Iris pigment epithelial cell (primary cell): Measurements from ENCODE around the gene SWT1.
A peak's percentile ranks its signal among the peaks of the same experiment; 100 is the strongest.
"Not testable (repeated sequence)": the region's sequence is repeated elsewhere in the genome, so short reads cannot be mapped to it uniquely, and the experiment has no call there.

Experiments
- DNase-seq: peaks from one replicate; pipeline ENCODE4 v3.0.0-alpha.2; 2011; ENCODE audit warnings: low read depth

Gene SWT1

DNA sequence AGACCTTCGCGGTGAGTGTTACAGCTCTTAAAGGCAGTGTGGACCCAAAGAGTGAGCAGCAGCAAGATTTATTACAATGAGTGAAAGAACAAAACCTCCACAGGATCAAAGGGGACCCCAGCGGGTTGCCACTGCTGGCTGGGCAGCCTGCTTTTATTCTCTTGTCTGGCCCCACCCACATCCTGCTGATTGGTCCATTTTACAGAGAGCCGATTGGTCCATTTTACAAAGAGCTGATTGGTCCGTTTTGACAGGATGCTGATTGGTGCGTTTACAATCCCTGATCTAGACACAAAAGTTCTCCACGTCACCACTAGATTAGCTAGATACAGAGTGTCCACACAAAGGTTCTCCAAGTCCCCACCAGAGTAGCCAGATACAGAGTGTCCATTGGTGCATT is 164.1 kb downstream of the SWT1 start:
- not testable (repeated sequence) for DNase-seq

DNA sequence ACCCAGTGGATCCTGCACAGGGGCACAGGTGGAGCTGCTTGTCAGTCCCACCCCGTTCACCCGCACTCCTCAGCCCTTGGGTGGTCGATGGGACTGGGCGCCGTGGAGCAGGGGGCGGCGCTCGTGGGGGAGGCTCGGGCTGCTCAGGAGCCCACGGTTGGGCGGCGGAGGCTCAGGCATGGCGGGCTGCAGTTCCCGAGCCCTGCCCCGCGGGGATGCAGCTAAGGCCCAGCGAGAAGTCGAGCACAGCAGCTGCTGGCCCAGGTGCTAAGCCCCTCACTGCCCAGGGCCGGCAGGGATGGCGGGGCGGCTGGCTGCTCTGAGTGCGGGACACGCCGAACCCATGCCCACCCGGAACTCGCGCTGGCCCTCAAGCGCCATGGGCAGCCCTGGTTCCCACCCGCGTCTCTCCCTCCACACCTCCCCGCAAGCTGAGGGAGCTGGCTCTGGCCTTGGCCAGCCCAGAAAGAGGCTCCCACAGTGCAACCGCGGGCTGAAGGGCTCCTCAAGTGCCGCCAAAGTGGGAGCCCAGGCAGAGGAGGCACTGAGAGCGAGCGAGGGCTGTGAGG is 164.8 kb downstream of the SWT1 start:
- DNase-seq = not testable (repeated sequence)

DNA sequence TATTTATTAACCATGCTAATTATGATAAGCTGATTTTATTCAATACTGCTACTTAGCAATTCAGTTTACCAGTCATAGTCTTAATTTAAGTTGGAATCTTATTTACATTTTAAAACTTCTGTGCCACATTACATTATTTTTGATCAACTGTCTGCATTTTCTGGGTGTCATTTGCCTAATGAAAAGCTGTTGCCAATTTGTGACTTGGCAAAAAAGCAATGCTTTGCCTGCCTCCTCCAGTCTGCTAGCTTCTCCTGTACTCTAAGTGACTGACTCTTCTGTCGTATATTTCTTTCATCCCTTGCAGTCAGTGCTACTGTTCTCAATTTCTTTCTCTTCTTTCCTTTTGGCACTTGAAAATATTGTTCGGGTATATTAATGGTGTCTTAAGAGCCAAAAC is 165.7 kb downstream of the SWT1 start:
- no peak for DNase-seq

DNA sequence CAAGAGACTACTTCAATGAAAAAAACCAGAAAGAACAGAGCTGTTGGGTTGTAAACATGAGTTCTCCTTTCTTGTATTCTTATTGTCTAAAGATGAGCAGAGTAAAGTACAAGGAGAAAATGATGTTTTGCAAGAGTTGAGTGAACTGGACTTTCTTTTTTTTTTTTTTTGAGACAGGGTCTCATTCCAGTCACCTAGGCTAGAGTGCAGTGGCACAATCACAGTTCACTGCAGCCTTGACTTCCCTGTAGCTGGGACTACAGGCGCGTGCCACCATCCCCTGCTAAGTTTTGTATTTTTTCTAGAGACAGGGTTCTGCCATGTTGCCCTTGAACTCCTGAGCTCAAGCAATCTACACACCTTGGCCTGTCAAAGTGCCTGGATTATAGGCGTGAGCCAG is 167.2 kb downstream of the SWT1 start:
- no peak for DNase-seq

DNA sequence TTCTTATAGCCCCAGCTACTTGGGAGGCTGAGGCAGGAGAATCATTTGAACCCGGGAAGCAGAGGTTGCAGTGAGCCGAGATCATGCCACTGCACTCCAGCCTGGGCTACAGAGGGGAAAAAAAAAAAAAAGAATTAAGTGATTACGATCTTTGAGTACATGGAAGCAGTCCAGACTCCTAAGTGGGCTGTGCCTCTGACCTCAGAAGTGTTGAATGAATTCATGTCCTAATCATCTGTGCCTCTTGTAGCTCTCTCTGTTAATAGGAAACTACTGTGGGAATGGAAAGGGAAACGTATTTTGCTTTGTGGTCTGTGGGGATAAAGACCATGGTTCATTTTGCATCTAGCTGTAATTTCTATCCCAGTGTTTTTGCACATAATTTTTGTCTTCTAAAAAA is 168.4 kb downstream of the SWT1 start:
- no peak for DNase-seq

DNA sequence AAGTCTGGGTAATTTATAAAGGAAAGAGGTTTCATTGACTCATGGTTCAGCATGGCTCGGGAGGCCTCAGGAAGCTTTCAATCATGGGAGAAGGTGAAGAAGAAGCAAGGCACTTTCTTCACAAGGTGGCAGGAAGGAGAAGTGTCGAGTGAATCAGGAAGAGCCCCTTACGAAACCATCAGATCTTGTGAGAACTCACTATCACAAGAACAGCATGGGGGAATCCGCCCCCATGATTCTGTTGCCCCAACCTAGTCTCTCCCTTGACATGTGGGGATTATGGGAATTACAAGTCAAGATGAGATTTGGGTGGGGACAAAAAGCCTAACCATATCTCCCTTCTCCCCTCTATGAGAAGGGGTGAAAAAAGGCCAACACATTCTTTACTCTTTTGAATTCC is 171.3 kb downstream of the SWT1 start:
- DNase-seq = no peak

DNA sequence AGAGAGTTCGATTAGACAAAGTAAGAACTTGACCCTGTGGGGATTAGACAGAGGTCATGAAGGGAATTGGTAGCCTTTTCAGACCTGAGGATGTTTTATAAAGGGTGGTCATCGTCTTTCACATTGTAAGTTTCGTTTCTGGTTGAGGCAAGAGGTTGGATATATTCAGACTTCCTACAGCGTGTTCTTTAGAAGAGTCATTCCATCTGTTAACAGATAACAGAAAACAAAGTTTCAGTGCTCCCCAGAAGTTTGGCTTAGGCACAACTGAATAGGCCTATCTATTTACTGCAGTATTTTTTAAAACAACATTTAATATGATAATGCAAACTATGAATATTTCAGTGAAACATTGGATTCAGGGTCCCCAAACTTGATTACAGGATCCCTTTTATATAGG is 177.2 kb downstream of the SWT1 start:
- no peak for DNase-seq

DNA sequence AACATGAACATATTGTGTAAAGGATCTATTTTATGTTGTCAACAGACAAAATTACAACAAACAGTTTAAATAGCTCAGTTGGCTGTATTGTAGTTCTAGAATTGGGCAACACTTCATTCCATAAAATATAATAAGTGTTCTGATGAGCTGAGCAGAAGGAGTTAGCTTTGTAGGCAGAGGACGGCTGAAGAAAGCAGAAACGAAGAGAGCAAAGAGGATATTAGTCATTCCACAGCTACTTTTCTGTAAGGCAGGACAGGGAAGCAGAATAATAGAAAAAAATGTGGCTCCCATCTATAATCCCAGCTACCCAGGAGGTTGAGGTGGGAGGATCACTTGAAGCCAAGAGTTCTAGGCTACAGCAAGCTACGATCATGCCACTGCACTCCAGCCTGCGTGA is 180.3 kb downstream of the SWT1 start:
- peak; percentile 58 for DNase-seq

DNA sequence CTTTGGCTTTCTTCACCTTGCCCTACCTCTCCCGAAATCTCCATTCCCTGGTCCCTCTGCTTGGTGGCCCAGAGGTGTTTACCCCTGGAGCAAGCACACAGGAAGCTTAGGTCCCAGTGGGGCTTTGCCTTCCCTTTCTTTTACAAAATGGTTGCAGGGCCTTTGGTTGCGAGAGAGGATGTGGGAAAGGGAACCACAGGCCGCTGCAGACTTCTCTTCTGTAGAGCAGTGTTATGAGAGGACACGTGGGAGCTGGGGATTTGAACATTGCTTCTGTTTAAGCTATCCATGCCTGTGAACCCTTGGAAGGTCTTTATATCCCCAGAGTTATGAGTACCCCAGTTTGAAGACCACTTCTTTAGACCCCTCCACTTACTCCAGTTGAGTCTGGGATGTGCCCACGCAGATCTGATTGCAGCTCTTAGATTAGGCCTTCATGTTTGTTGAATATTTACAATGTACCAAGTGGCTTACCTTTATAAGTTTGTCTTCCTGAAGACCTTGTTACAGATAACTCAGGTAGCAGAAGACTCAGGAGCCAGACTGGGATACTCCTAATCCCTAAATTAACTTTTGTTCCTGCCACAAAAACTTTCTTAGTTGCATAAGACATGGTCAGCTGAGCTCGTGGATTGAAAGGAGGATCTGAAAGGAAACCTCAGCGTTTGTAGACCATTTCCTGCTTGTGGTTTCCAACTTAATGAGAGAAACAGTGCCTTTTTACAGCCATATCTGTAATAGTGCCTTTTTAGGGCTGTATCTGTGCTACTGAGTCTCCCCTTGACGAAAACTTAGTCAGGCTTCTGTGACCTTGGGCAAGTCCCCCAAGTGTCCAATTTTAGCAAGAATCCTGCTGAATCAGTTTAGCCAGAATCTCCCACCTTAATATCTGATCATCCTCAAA is 182.0 kb downstream of the SWT1 start:
- peak; percentile 63 for DNase-seq

DNA sequence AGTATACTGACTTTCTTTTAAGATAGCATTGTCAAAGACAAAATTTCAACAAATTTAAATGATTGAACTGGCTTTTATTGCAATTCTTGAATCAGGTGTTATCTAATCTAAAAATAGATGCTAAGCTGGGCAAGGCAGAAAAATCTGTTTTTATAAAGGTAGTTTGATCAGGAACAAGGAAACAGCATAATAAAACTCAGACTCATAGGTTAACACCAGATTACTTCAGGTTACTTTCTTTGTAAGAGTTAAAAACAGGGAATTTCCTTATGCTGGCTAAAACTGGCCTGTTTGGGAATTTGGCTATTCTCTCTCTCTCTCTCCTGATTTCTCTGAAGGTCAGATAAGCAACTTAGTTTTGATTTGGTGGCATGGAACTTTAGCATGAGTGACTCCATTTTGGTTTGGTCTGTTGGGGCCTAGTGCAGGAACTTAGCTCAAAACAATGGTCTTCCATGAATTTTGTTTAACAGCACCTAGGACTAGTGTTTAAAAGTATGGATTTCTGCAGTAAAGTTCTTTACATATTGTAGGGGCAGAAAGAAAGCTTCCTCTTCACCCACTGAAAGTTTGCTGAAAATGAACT is 184.3 kb downstream of the SWT1 start:
- DNase-seq = no peak
